Vagina (tissue), 2 donors: ENCODE measurements around the gene EPG5.

ENCODE experiments used
- POLR2A ChIP-seq, 2 donors: fragments of 450-650 bp; IDR thresholded peaks; one replicate each; pipeline ENCODE4 v1.6.1; 2017; ENCODE audit warnings: antibody characterized with exemption in 2 of 2, mild to moderate bottlenecking in 2 of 2, moderate library complexity in 2 of 2
- TF ChIP-seq, protein P1 (sequence below), 3 experiments: fragments of 450-650 bp in 2 of 3; fragments of 200-600 bp in 1 of 3; sonication (generic) in 1 of 3; IDR thresholded peaks; one replicate each; pipeline ENCODE4 v1.5.1; 2017 to 2019; ENCODE audit warnings: antibody characterized with exemption in 3 of 3, mild to moderate bottlenecking in 2 of 3, moderate library complexity in 2 of 3

DNA sequence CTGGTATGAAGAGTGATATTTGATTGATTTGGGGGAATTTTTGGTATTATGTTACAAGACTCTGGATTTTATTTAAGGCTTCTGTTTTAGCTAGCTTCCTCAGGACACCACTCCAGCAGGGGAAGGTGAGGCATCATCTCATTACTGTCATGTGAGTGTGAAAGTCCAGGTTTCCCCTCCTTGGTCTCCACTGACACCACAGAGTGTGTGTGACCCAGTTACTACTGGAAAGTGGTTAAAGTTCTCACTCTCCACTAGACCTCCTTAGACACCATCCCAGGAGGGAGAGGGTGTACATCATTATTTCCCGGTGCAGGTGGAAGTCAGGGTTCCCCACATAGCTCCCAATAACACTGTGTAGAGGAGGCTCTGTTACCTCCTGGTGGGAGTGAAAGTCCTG, 35.8 kb upstream of the EPG5 start:
- TF ChIP-seq, protein P1, sequence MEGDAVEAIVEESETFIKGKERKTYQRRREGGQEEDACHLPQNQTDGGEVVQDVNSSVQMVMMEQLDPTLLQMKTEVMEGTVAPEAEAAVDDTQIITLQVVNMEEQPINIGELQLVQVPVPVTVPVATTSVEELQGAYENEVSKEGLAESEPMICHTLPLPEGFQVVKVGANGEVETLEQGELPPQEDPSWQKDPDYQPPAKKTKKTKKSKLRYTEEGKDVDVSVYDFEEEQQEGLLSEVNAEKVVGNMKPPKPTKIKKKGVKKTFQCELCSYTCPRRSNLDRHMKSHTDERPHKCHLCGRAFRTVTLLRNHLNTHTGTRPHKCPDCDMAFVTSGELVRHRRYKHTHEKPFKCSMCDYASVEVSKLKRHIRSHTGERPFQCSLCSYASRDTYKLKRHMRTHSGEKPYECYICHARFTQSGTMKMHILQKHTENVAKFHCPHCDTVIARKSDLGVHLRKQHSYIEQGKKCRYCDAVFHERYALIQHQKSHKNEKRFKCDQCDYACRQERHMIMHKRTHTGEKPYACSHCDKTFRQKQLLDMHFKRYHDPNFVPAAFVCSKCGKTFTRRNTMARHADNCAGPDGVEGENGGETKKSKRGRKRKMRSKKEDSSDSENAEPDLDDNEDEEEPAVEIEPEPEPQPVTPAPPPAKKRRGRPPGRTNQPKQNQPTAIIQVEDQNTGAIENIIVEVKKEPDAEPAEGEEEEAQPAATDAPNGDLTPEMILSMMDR (IDR thresholded peaks at IDR 0.05), result no peak
- TF ChIP-seq POLR2A (IDR thresholded peaks at IDR 0.05), result no peak
